SK-N-DZ (cell line): Measurements from ENCODE around the gene DNAJC3. TPM values are rescaled to one million over a fixed set of nuclear protein-coding genes. Genes with fewer than 3 reads are reported as not detected.
A peak's percentile ranks its signal among the peaks of the same experiment; 100 is the strongest.
"Not testable (repeated sequence)": the region's sequence is repeated elsewhere in the genome, so short reads cannot be mapped to it uniquely, and the experiment has no call there.

Experiments
- DNase-seq: peaks from one replicate; pipeline ENCODE4 v3.0.0-alpha.2; 2015; ENCODE audit warnings: low spot score
- polyA plus RNA-seq, 2 experiments: library from polyadenylated mRNA; depleted of rRNA; stranded (reverse); fragments of >200 nt; gene quantifications; 2 replicates each; pipeline ENCODE4 v1.2.3, GENCODE V29; 2014

Gene DNAJC3
- 7.1 and 9.2 TPM in 2 replicates for polyA plus RNA-seq (2014; cell fraction: cytosol; rRNA removed)
- polyA plus RNA-seq (2014; cell fraction: nucleus; rRNA removed): 3.3 and 4.7 TPM in 2 replicates

GRCh38 chr13:95676762-95677563 is at the start of gene DNAJC3:
Gene DNAJC3, plus strand, starts transcription at chr13:95677139. Its CDS starts 117 bp downstream, at chr13:95677256.
- peak; percentile 97 for DNase-seq

- DNase-seq: no peak
Observed at GRCh38 chr13:95627590-95627989, 49.3 kb upstream of the DNAJC3 start.

- no peak for DNase-seq
Observed at GRCh38 chr13:95628488-95628887, 48.5 kb upstream of the DNAJC3 start.

DNA sequence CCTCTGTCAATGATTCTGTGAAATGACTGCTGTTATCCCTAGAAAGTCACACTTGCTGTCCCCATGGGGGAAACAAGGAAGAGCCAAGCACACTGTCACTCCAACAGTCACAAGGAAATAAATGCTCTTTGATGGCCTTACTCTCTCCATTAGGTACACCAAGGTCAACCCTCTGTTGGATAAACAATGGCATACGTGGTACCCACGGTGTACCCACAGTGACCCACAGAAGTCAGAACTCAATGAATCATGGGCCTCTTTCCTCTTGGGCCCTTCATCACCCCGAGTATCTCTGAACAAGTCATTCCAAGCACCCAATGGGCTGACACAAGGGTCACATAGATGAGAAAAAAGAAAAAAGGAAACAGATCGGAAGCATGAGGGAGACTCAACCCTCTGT is 47.9 kb upstream of the DNAJC3 start:
- DNase-seq: no peak

GRCh38 chr13:95630593-95630992 is 46.3 kb upstream of the DNAJC3 start:
- DNase-seq: no peak

DNA sequence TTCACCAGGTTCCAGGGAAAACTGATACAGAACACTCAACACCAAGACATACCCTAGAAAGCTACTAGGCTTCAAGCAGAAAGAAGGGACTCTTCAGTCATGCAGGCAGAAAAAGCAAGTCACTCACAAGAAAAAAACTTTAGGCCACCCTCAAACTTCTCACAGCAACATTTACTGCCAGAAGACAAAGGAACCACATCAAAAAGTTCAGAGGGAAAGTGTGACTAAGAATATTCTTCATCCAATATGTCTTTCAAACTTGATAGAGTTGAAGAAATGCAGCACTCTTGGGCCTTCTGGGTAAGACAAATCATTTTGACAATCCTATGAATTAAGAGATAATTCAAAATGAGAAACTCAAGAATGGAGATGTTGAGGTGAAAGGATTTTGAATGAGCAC is 40.1 kb upstream of the DNAJC3 start:
- no peak for DNase-seq

DNA sequence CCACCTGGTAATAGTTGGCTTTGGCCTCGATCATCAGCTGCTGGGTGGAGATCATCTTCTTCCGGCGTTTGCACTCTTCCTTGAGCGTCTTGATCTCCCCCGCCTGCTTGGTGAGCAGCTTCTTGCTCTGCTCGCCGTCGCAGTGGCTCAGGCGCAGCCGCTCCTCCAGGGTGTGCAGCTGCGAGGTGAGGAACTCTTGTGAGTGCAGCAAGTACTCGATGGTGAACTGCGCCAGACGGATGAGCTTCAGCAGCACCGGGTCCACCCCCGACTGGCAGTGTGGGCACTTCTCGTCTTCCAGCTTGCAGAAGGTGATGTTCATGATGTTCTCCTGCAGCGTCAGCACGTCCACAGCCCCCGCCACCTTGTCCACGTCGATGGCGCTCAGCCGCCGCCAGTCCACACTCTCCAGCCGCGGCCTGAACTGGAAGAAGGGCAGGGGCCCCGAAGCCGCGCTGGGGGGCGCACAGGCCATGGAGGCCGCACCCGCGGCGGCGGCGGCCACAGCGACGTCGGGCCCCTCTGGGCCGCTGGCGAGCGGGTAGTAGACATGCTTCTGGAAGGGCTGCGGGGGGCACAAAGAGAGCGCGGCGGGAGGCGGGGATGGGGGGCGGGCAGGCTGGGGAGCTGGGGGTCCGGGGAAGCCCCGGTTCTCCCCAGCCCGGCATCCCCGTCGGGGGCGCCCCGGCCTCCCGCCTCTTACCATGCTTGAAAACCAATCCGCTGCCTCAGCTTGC is 35.5 kb upstream of the DNAJC3 start:
- DNase-seq: peak; percentile 65

GRCh38 chr13:95642028-95642621 is 34.8 kb upstream of the DNAJC3 start:
- peak; percentile 45 for DNase-seq

DNA sequence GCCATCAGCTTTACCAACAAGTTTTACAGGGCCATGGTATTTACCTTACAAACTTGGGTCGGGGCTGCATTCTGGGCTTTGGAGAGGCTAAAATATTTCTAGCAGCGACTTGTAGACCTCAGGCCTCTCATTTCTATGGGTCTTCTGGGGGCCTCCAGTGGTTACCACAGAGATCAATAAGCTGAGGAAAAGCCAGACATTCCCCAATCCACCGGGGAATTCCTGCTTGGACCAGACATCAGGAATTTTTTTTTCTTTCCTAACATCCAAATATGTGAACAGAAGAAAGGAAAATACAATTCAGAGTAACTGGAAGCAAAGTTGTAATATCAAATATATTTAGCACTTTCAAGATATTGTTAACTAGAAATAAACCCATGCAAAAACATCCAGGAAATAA is 33.9 kb upstream of the DNAJC3 start:
- DNase-seq: no peak

DNA sequence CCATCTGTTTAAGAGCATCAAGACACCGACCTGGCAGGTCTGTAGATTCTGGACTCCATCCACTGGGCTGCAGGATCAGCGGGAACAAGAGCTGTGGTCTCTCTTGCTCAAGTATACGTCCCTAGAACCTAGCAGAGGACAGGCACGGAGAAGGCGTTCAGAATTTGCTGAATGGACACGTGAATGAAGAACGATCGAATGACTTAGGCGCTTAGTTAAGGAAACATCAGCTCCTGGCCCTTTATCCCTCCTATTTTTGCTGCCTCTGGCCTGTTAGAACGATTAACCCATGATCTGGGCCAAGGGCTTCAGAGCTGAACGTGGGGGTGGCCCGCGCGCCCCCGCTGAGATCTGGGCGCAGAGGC is 33.4 kb upstream of the DNAJC3 start:
- DNase-seq: peak; percentile 64

DNA sequence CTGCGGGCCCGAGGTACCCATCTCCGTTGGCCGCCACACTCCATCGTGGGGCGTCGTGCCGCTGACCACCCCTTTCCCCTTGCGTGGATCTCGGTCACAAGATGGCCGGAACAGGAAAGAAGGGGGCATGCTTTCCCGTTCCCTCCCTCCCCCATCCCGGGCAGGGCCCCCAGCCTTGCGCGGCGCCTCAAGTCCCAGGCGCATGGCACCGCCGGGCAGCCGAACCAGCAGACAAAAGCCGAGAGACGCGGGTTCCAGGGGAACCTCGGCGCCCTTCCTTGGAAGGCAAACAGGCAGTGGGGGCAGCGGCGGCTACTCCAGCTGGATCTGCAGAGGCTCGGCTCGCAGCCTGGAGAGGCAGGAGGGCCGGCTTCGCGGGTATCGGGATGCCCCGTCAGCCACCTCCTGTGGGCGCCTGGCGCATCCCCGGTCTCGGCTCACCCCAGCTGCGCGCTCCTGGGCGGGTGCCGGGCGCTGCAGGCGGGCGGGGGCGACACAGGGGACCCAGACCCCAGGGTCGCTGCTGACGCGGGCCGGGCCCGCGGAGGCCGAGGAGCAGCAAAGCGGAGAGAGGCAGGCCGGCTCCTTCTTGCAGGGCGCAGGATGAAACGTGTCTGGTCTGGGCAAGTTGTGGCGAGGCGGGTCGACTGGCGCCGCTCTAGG is 32.9 kb upstream of the DNAJC3 start:
- DNase-seq: peak; percentile 52

DNA sequence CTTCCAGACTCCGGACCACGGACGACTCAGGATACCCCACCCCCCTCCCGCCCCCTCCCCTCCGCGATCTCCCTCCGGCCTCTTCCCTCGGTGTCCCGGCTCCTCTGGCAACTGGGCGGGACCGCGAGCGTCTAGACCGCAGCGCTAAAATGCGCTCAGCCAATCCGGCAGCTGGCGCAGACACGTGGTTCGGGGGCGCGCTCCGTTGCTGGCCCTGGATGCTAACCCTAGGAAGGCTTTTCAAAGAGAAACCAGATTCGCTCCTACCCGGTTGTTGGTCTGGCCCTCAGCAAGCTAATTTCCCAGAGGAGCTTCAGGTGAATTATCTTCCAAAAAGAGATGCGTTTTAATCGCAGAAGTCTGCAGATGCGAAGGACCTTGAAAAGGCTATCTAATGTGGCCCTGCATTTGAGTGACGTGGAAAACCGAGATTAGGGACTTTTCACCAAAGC is 32.3 kb upstream of the DNAJC3 start, which contains the start of gene DZIP1:
DZIP1 (minus strand) TSS at position 106 of the 452 bp plus-strand sequence. CDS start 2,677 bp downstream, outside the sequence.
- peak; percentile 93 for DNase-seq

- DNase-seq: no peak
Observed at GRCh38 chr13:95647321-95647720, 29.6 kb upstream of the DNAJC3 start.

GRCh38 chr13:95650696-95651095 is 26.2 kb upstream of the DNAJC3 start:
- DNase-seq: no peak

- DNase-seq: no peak
Observed at GRCh38 chr13:95652244-95652764, 24.6 kb upstream of the DNAJC3 start.

GRCh38 chr13:95652821-95653220 is 24.1 kb upstream of the DNAJC3 start:
- DNase-seq: no peak

DNA sequence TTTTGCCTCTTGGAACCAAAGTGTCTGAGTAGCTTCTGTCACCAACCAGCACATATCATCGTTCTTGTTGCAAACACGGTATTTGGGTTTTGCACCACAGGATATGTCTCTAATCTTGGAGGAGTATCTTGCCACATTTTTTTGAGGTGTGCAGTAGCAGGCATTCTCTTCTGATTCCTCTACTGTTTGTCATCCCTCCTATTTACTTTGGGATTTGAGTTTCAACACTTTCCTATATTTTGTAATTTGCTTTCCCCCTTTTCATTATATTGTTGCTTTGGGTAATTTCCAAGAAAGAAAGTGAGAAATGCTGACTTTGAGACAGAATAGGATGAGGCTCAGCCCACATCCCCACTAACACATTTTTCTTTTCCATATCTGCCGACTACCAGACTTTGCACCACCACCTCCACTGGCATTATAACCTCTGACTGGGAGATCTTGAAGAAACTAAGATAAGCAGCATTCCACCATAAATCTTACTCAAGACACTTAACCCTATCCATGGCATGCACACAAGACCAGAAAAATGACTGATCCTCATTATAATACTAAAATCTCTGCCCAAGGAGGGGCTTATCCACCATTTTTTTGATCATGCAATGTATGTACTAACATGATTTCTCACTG is 20.4 kb upstream of the DNAJC3 start:
- DNase-seq: no peak

DNA sequence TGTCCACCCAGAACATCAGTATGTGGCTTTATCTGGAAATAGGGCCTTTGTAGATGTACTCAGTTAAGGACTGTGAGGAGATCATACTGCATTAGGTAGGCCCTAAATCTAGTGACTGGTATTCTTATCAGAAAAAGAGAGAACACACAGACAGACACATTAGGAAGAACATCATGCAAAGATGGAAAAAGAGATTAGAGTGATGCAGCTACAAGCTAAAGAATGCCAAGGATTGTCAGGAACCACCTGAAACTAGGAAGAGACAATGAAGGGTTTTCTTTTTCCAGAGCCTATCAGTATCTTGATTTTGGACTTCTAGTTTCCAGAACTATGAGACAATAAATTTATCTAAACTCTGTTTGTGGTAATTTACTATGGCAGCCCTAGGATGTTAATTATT is 17.4 kb upstream of the DNAJC3 start:
- DNase-seq: peak; percentile 65

DNA sequence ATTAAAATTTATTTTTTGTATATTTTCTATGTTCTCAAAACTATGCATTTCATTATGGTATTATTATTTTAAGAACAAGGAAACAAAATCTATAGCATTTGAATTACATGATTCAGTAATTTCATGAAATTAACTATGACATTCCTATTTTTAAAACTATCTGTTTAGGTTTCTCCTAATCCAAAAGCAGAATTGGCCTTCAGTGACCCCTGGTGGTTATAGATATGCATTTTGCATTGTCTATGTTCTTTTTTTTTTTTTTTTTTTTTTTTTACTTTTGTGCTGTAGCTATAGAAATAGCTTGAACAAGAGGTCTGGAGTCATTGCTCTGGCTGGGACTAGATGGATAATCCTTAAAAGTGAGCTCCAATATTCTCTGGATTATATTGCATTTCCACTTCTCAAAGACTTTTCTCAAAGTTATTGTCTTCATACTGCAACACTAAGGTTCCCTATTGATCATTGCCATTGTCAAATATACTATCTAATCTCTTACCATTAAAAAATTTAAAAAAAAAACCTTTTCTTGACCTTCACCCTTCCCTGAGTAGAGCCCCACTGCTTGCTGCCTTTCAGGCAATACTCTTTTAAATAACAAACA is 15.9 kb upstream of the DNAJC3 start:
- DNase-seq: peak; percentile 61

- DNase-seq: not testable (repeated sequence)
Observed at GRCh38 chr13:95667235-95667634, 9.7 kb upstream of the DNAJC3 start.
